ENCODE results near the gene CFAP210. TPM values are rescaled to one million over a fixed set of nuclear protein-coding genes. Genes with fewer than 3 reads are reported as not detected.

Gene CFAP210
- total and polyA plus RNA-seq, 4 donors = 1.2 to 7.2 (median 3.3) TPM

GRCh38 chr2:169659320-169659719, 34.9 kb downstream of the CFAP210 start:
- 36 to 74% methylated on average over 1 of the region's 1 CpG for WGBS, 2 donors
- H3K9ac ChIP-seq (ENCODE audit: insufficient read depth in 1 of 2, low read length in 2 of 2) = no peak overlapping the region
- ATAC-seq (ENCODE audit: insufficient read depth, low FRiP score) = no peak
- no peak for DNase-seq
- no peaks in the 10 kb centered on the region for H3K36me3 ChIP-seq (ENCODE audit: control insufficient read depth in 4 of 4, insufficient read depth in 4 of 4, low read length in 4 of 4)
- H3K27ac ChIP-seq (ENCODE audit: low read depth in 1 of 2, low read length in 1 of 2) = no peak overlapping the region
- no peak for TF ChIP-seq CTCF (IDR thresholded peaks at IDR 0.05; ENCODE audit: control extremely low read depth, extremely low read depth)
- H3K9me3 ChIP-seq (ENCODE audit: control insufficient read depth in 4 of 4, insufficient read depth in 3 of 4, low read length in 3 of 4) = no peaks in the 10 kb centered on the region
- no peaks in the 10 kb centered on the region for H3K27me3 ChIP-seq (ENCODE audit: control insufficient read depth in 3 of 3, insufficient read depth in 3 of 3, low read length in 2 of 3)
- H3K4me3 ChIP-seq = no peak overlapping the region
- no peaks in the 10 kb centered on the region for H3K4me1 ChIP-seq (ENCODE audit: control insufficient read depth in 5 of 5, insufficient read depth in 5 of 5, low read length in 5 of 5)

DNA sequence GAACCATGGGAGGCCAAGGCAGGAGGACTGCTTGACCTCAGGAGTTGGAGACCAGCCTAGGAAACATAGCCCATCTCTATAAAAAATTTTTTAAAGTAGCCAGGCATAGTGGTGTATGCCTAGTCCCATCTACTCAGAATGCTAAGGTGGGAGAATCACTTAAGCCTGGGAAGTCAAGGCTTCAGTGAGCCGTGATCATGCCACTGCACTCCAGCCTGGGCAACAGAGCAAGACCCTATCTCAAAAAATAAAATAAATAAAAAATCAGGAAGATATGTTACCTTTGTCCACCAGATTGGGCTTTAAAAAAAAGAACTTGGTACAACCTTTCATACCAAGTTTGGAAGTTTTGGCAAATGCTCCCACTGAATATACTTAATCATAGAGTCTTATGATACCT, 35.3 kb downstream of the CFAP210 start:
- TF ChIP-seq CTCF (IDR thresholded peaks at IDR 0.05; ENCODE audit: control extremely low read depth, extremely low read depth) = no peak
- Histone ChIP-seq H3K4me1 (ENCODE audit: control insufficient read depth in 5 of 5, insufficient read depth in 5 of 5, low read length in 5 of 5) (no peaks in the 10 kb centered on the region), H3K27ac (ENCODE audit: low read depth in 1 of 2, low read length in 1 of 2) (no peak overlapping the region), H3K9me3 (ENCODE audit: control insufficient read depth in 4 of 4, insufficient read depth in 3 of 4, low read length in 3 of 4) (no peaks in the 10 kb centered on the region), H3K9ac (ENCODE audit: insufficient read depth in 1 of 2, low read length in 2 of 2) (no peak overlapping the region), H3K27me3 (ENCODE audit: control insufficient read depth in 3 of 3, insufficient read depth in 3 of 3, low read length in 2 of 3) (no peaks in the 10 kb centered on the region), H3K4me3 (no peak overlapping the region), H3K36me3 (ENCODE audit: control insufficient read depth in 4 of 4, insufficient read depth in 4 of 4, low read length in 4 of 4) (no peaks in the 10 kb centered on the region)
- WGBS, 2 donors = 98 to 100% methylated on average over 1 of the region's 1 CpG
- DNase-seq (no peak), ATAC-seq (ENCODE audit: insufficient read depth, low FRiP score) (no peak)

DNA sequence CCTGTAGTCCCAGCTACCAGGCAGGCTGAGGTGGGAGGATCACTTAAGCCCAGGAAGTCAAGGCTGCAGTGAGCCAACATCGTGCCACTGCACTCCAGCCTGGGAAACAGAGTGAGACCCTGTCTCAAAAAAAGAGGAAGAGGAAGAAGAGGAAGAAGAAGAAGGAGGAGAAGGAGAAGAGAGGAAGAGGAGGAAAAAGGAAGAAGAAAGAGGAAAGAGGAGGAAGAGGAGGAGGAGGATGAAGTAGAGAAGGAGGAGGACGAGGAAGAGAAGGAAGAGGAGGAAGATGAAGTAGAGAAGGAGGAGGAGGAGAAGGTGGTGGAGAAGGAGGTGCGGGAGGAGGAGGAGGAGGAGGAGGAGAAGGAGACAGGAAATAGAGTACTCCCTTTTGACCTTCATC, 38.0 kb downstream of the CFAP210 start:
- WGBS, 2 donors = 50 to 58% methylated on average over 3 of the region's 3 CpGs
- ATAC-seq (ENCODE audit: insufficient read depth, low FRiP score) (no peak), DNase-seq (no peak)
- no peak overlapping the region for H3K27ac ChIP-seq (ENCODE audit: low read depth in 1 of 2, low read length in 1 of 2)
- no peak for TF ChIP-seq CTCF (IDR thresholded peaks at IDR 0.05; ENCODE audit: control extremely low read depth, extremely low read depth)
- H3K9me3 ChIP-seq (ENCODE audit: control insufficient read depth in 4 of 4, insufficient read depth in 3 of 4, low read length in 3 of 4) = no peaks in the 10 kb centered on the region
- no peak overlapping the region for H3K9ac ChIP-seq (ENCODE audit: insufficient read depth in 1 of 2, low read length in 2 of 2)
- no peaks in the 10 kb centered on the region for H3K27me3 ChIP-seq (ENCODE audit: control insufficient read depth in 3 of 3, insufficient read depth in 3 of 3, low read length in 2 of 3)
- no peaks in the 10 kb centered on the region for H3K36me3 ChIP-seq (ENCODE audit: control insufficient read depth in 4 of 4, insufficient read depth in 4 of 4, low read length in 4 of 4)
- no peak overlapping the region for H3K4me3 ChIP-seq
- no peaks in the 10 kb centered on the region for H3K4me1 ChIP-seq (ENCODE audit: control insufficient read depth in 5 of 5, insufficient read depth in 5 of 5, low read length in 5 of 5)

GRCh38 chr2:169653636-169654035, 40.6 kb downstream of the CFAP210 start:
- Histone ChIP-seq H3K9ac (ENCODE audit: insufficient read depth in 1 of 2, low read length in 2 of 2) (no peak overlapping the region), H3K4me3 (no peak overlapping the region), H3K36me3 (ENCODE audit: control insufficient read depth in 4 of 4, insufficient read depth in 4 of 4, low read length in 4 of 4) (no peaks in the 10 kb centered on the region), H3K9me3 (ENCODE audit: control insufficient read depth in 4 of 4, insufficient read depth in 3 of 4, low read length in 3 of 4) (no peaks in the 10 kb centered on the region), H3K27ac (ENCODE audit: low read depth in 1 of 2, low read length in 1 of 2) (no peak overlapping the region), H3K4me1 (ENCODE audit: control insufficient read depth in 5 of 5, insufficient read depth in 5 of 5, low read length in 5 of 5) (no peaks in the 10 kb centered on the region), H3K27me3 (ENCODE audit: control insufficient read depth in 3 of 3, insufficient read depth in 3 of 3, low read length in 2 of 3) (no peaks in the 10 kb centered on the region)
- ATAC-seq (ENCODE audit: insufficient read depth, low FRiP score) (no peak), DNase-seq (no peak)
- no peak for TF ChIP-seq CTCF (IDR thresholded peaks at IDR 0.05; ENCODE audit: control extremely low read depth, extremely low read depth)
- WGBS, 2 donors = 75 to 83% methylated on average over 3 of the region's 3 CpGs
